Urinary bladder (tissue), 4 donors: ENCODE results near the gene WNT11. TPM values are rescaled to one million over a fixed set of nuclear protein-coding genes. Genes with fewer than 3 reads are reported as not detected.

ENCODE experiments used
- DNase-seq: peaks from one replicate; pipeline ENCODE4 v3.0.0-alpha.2; 2015; ENCODE audit errors: extremely low spot score
- H3K27ac ChIP-seq: one replicate; pipeline ENCODE4 v1.5.1; 2013; ENCODE audit warnings: low read depth, mild to moderate bottlenecking, moderate library complexity
- H3K36me3 ChIP-seq: one replicate; pipeline ENCODE4 v1.6.1; 2013; ENCODE audit warnings: mild to moderate bottlenecking, moderate library complexity; ENCODE audit not compliant: insufficient read depth
- H3K4me1 ChIP-seq: one replicate; pipeline ENCODE4 v1.6.1; 2013; ENCODE audit warnings: mild to moderate bottlenecking, moderate library complexity; ENCODE audit not compliant: insufficient read depth
- H3K4me3 ChIP-seq: one replicate; pipeline ENCODE4 v1.5.1; 2013; ENCODE audit warnings: low read depth, low read length
- WGBS: extraction: QIAGEN DNeasy Blood & Tissue Kit; methylation state at CpG from one replicate; pipeline ENCODE4 v1.1.7; 2013; 5-methylcytosine and 5-hydroxymethylcytosine counted together
- polyA plus RNA-seq: library from polyadenylated mRNA; stranded (reverse); fragments of 200-250 nt; gene quantifications from one replicate; pipeline ENCODE4 v1.2.3, GENCODE V29; 2013
- total RNA-seq: library from RNA; depleted of rRNA; stranded (reverse); fragments of >200 nt; gene quantifications from one replicate; pipeline ENCODE4 v1.2.3, GENCODE V29; 2014
- donor health status: healthy with polysubstance abuse.
- donor health status: healthy.

WNT11 gene
- total and polyA plus RNA-seq, 2 donors: 6.3 to 18.9 TPM

DNA sequence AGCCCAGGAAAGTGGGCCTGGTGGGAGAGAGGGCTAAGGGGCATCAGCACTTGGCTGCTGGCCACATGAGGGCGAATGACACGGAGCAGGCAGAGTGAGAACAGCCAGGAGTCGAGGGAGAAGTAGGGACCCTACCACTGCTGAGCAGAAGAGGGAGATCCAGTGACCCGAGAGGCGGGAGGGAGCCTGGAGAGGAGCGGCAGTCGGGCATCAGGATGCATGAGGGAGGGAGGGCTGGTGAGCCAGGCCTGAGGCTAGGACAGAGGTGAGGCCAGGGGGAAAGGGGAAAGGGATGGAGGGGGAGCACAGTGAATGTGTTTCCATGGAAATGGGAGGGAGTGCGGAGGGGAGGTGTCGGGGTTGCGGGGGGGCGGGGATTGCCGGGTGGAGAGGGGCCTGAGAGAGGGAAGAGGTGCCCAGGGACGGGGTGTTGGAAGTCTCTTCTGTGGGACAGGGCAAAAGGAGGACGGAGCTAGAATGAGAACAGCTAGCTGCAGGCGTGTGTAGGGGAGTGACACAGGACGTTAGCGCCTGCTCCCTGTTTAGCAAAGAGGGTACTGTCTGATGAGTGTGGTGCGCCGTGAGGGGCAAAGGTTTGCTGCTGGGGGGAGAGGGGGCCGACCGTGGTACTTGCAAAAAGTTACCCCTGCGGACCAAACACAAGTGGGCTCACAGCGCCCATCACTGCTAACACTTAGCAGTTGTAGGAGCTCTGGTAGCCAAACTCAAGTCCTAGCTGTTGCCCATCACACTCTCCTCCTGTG, 37.1 kb upstream of the WNT11 start:
- no peaks in the 10 kb centered on the region for H3K36me3 ChIP-seq
- H3K4me1 ChIP-seq: no peaks in the 10 kb centered on the region
- H3K27ac ChIP-seq: no peak overlapping the region
- no peak for DNase-seq
- no peak overlapping the region for H3K4me3 ChIP-seq
- WGBS: 49% methylated on average over 23 of the region's 23 CpGs

DNA sequence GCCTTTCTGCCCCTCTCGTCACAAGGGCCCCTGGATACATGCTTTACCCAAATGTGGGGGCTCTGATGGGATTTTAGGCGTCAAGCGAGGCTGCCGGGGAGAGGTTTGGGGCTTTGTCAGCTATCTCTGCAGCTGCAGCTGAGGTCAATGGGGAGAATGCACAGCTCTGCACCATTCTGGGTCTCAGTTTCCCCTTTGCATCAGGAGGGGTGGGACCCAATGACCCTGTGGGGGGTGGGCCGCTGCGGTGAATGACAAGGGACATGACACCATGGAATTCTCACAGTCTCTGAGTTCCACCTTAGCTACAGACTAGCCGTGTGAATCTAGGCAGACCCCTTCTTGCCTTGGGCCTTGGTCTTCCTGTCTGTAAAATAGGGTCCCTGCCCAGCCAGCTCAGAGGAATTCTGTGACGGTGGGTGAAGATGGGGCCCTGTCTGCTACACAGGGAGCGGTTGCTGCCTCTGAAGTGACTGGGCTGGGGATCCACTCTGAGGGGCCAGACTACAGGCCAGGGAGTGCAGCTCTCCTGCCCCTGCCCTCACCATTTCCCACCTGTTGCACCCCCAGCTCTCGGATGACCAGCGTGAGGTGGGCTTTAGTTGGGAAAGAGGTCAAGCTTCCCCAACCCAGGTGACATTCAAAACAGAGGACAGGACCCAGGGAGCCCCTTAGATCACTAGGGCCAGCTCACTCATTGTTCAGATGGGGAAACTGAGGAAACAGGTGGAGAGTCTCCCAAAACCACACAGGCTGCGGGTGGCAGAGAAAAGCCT, 35.9 kb upstream of the WNT11 start:
- H3K36me3 ChIP-seq: no peaks in the 10 kb centered on the region
- no peak overlapping the region for H3K4me3 ChIP-seq
- no peaks in the 10 kb centered on the region for H3K4me1 ChIP-seq
- no peak for DNase-seq
- H3K27ac ChIP-seq: no peak overlapping the region
- 92% methylated on average over 12 of the region's 12 CpGs for WGBS

DNA sequence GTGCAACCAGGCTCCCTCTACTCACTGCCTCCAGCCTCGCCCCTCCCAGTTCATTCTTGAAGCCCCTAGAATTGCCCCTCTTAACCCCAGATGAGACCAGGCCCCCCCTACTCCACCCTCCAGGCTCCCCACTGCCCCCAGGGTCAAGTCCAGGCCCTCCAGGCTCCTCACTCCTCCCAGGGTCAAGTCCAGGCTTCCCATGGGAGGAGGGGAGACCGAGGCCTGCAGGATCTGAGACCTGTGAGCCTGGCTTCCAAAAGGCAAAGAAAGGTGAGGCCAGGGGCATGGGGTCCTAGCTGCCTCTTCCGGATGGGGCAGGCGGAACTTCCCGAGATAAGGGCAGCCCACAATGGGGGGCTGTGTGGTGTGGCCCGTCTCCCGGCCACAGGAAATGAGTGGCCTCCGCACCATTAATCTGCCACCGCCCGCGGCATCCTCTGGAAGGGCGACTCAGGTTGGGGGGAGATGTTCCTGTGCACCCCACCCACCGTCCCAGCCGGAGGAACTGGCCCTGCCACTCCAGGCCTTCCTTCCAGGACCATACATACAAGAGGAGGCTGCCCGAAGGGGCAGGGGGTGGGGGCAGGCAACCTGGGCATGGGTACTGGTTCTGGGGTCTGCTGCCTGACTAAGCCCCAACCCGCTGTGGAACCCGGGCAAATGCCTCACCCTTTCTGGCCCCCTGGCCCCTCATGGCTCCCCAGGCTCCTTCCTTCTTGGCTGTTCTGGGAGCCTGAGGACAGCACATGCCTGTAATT, 35.1 kb upstream of the WNT11 start:
- WGBS: 83% methylated on average over 17 of the region's 17 CpGs

DNA sequence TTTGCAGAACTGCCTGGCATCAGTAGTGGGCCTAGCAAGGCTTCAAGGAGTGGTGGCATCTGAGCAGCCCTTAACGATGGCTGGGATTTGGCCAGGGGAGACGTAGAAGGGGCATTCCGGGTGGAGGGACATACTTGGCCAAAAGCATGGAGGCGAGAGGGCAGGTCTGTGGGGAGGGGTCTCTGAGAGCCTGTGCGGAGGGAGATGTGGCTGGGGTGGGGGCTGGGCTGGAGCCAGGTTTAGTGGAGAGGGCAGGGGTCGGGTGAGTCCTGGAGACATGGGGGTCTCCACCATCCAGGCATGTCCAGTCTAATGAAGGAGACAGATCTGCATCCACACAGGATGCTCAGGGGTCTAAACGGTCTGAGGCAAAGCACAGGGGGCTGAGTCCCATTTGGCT, 34.4 kb upstream of the WNT11 start:
- Histone ChIP-seq H3K4me3 (no peak overlapping the region), H3K27ac (no peak overlapping the region), H3K4me1 (no peaks in the 10 kb centered on the region), H3K36me3 (no peaks in the 10 kb centered on the region)
- no peak for DNase-seq
- 92% methylated on average over 7 of the region's 7 CpGs for WGBS

More for the DNA sequence above, 35.1 kb upstream of the WNT11 start:
- H3K36me3 ChIP-seq: no peaks in the 10 kb centered on the region
- H3K4me3 ChIP-seq: no peak overlapping the region
- no peak overlapping the region for H3K27ac ChIP-seq
- no peak for DNase-seq
- H3K4me1 ChIP-seq: no peaks in the 10 kb centered on the region

DNA sequence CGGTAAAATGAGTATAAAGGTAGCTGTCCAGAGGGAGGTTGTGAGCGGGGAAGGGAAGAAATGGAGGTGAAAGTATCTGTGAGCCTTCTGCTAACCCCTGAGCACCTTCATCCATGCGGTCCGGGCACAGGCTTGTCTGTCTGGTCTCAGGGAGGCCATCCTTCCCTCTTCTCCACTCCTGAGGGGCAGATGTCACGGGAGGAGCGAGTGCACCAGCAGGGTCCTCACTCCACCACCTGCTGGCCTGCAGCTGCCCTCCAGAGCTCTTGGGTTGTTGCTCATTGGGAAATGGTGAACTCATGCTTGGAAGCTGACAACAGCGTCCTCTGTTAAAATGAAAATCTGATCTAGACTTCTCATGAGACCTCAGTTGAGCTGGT, 33.8 kb upstream of the WNT11 start:
- H3K4me1 ChIP-seq: no peaks in the 10 kb centered on the region
- DNase-seq: no peak
- no peaks in the 10 kb centered on the region for H3K36me3 ChIP-seq
- 94% methylated on average over 7 of the region's 7 CpGs for WGBS
- no peak overlapping the region for H3K27ac ChIP-seq
- H3K4me3 ChIP-seq: no peak overlapping the region

DNA sequence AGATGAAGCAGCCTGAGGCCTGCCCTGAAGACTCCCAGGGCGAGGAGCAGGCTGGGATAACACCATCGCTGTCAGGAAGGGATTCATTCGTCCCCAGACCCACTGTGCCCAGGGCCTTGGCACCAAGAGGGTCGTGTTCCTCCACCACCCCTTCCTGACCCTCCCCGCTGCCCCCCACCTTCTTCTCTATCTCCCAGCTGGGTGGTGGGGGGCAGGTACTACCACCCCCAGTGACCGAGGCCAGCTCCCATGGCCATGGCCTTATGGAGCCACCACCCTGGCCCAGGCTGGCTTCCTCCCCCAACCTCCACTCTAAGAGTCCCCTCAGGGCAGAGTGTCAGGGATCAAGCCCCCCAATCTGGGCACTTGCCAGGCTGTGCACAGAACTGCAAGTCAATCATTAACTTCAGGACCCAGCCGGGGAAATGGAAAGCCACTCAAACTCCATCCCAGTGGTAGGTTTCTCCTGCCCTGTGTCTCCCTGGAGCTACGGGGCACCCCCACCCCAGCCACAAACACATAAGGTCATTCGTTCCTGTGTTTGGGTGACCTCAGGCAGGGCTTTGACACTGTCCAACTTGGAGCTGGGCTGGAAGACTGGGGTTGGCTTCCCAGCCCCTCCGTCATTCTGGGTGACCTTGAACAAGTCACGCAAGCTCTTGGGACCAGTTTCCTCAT, 33.3 kb upstream of the WNT11 start:
- no peaks in the 10 kb centered on the region for H3K4me1 ChIP-seq
- no peaks in the 10 kb centered on the region for H3K36me3 ChIP-seq
- no peak for DNase-seq
- no peak overlapping the region for H3K27ac ChIP-seq
- no peak overlapping the region for H3K4me3 ChIP-seq
- WGBS: 94% methylated on average over 11 of the region's 11 CpGs

DNA sequence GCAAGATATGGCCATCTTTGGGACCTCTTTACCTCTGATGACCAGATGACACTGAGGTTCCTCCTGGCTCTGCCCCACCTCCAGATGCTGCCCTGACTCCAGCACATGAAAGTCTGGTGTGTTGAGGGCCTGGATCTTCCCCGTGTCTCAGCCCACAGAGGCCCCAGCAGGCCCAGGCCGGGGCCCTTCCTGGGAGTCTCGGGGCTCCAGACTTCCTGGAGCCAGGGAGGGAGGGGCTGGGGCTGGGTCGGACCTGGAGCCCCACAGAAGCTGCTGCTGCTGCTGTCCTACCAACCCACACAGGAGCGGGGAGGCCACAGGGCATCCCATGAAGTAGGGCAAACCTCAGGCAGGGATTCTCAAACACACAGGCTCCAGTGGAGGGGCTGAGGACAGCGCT, 32.2 kb upstream of the WNT11 start:
- Histone ChIP-seq H3K4me3 (no peak overlapping the region), H3K36me3 (no peaks in the 10 kb centered on the region), H3K4me1 (no peaks in the 10 kb centered on the region), H3K27ac (no peak overlapping the region)
- no peak for DNase-seq
- WGBS: 73% methylated on average over 6 of the region's 6 CpGs

DNA sequence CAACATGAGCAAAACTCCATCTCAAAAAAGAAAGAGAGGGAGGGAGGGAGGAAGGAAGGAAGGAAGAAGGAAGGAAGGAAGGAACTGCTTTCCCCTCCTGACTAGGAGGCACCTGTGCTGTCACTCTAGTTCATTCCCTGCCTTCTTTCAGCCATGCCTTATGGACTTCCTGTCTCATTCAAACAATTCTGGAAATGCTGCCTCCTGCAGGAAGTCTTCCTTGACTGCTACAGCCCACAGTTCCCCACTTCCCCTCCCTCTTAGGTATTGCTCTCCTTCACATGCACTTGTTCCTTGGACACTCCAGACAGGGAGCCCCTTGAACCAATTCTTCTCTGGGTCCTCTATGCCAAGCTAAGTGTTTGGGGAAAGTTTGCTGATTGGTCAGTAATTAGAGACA, 31.6 kb upstream of the WNT11 start:
- Histone ChIP-seq H3K36me3 (no peaks in the 10 kb centered on the region), H3K27ac (no peak overlapping the region), H3K4me3 (no peak overlapping the region), H3K4me1 (no peaks in the 10 kb centered on the region)
- DNase-seq: no peak

DNA sequence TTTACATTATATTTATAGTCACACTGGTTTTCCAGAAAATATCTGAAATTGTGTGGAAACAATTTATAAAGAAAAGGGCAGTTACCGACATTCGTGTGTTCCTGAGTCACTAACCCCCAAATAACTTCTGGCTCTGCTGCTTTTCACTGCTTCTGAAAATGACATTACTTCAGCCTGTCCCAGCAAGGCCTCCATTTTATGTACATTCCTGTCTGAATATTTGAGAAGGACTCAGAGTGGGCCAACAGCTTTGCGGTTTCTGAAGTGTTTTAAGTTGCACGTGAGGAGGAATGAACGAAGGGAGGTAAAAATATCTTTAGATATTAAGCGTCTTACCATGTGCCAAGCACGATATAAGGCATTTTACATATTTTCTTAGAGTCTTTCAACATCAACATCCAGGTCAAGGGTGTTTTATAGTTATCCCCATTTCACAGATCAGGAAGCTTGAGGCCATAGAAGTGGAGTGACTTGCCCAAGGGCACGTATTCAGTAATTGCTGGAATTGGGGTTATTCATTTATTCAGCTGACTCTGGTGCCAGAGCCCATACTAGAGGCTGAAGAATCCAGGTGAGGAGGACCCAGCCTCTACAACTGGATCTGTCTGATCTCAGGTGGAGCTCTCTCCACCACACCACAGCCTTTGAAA, 30.8 kb upstream of the WNT11 start:
- Histone ChIP-seq H3K36me3 (no peaks in the 10 kb centered on the region), H3K4me1 (no peaks in the 10 kb centered on the region), H3K27ac (no peak overlapping the region), H3K4me3 (no peak overlapping the region)
- DNase-seq: no peak
- 88% methylated on average over 8 of the region's 8 CpGs for WGBS

DNA sequence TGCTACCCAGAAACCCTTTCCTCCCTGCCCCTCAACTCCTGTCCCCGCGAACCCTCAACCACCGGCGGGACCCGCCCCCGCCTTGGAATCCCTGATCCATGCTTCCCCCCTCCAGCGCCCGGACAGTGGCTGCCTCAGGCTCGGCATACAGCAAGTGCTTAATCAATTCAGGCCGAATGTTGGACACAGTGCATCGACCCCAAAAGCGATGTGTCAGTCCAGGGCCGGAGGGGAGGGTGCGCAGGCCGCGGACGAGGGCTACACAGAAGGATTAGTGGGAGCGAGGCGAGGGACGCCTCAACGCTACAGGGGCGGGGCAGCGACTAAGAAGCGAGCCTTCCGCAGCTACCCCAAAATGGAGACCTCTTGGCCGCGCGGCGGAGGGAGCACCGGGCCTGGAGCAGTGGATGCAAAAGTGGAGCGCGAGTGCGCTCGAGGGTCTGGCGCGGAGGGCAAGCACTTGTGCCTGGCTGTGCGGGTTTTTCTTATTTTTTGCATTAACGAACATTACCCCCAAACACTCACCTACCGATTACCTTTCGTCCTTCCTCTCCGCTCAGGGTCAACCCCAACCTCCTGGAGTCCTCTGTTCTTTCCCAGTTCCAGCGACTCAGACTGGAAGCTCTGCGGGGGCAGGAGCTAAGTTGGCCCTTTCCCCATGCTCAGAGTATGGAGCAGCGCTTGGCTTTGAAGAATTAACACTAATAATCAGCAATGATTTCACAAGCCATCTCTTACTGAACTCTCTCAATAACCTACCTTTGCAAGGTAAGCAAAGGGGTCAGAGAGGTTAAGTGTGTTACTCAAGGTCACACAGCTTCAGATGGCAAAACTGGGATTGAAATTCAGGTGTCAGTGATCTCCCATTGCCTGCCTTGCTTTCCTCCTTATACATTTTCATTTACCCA, 30.0 kb upstream of the WNT11 start:
- WGBS: 3% methylated on average over 44 of the region's 44 CpGs
- peak; percentile 17 for DNase-seq
- H3K4me3 ChIP-seq: peak overlapping the region; percentile 64
- no peaks in the 10 kb centered on the region for H3K36me3 ChIP-seq
- H3K27ac ChIP-seq: peak overlapping the region; percentile 39
- no peaks in the 10 kb centered on the region for H3K4me1 ChIP-seq

DNA sequence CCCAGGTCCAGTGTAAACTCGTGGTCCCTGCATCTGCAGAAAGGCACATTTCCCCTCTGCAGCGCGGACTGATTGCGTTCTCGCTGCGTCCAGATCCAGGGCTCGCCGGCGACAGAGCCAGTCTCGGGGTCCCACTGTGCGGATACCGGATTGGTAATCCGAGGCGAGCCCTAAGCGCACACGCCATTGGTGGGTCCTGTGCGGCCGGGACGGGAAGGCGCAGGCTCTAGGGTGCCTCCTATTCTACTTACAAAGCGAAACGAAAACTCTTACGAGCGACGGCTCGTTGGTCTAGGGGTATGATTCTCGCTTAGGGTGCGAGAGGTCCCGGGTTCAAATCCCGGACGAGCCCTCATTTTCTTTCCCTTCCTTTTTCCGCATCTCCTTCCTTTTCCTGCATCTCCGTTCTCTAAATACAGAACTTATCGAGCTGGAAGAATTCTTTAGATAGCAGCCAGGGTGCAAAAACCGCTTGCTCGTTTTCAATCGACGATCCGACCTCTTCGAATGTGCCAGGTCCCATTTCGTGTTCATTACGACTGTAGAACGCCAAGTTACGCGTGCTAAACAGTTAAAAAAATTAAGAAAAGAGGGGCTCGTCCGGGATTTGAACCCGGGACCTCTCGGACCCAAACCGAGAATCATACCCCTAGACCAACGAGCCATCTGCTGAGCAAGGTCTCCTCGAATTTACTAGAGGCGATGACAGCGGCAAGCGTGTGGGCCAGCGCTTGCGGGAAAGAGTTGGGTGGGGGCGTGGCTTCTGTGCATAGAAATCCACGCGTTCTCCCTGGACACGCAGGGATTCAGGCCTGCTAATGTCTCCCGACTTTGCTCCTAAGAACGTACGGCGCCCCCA, 29.2 kb upstream of the WNT11 start:
- peak; percentile 92 for DNase-seq
- H3K4me3 ChIP-seq: peak overlapping the region; percentile 68
- WGBS: under 1% methylated on average over 65 of the region's 65 CpGs
- H3K4me1 ChIP-seq: no peaks in the 10 kb centered on the region
- no peaks in the 10 kb centered on the region for H3K36me3 ChIP-seq
- peak overlapping the region; percentile 75 for H3K27ac ChIP-seq
